Gastroesophageal sphincter (tissue), 4 donors: ENCODE data around the gene FNDC3B. TPM values are rescaled to one million over a fixed set of nuclear protein-coding genes. Genes with fewer than 3 reads are reported as not detected.

Source experiments
- ATAC-seq: fragments of 150-250 bp; one replicate; pipeline ENCODE4 v1.9.1; 2016; ENCODE audit warnings: mild to moderate bottlenecking, moderate library complexity
- H3K27ac ChIP-seq, 4 donors: fragments of 200-600 bp; sonication (generic) in 3 of 4; 1 replicate in 3 of 4; 2 replicates in 1 of 4; pipeline ENCODE4 v1.5.1; 2016 to 2019
- H3K27me3 ChIP-seq: fragments of 200-600 bp; sonication (generic); one replicate; pipeline ENCODE4 v1.5.1; 2019
- H3K36me3 ChIP-seq, 2 donors: fragments of 200-600 bp; sonication (generic); one replicate each; pipeline ENCODE4 v1.5.1; 2019; ENCODE audit warnings: control low read depth in 1 of 2
- H3K4me1 ChIP-seq, 3 donors: fragments of 200-600 bp; sonication (generic); 1 replicate in 2 of 3; 2 replicates in 1 of 3; pipeline ENCODE4 v1.5.1; 2016 to 2019; ENCODE audit warnings: control low read depth in 2 of 3
- H3K4me3 ChIP-seq, 2 donors: fragments of 200-600 bp; sonication (generic); one replicate each; pipeline ENCODE4 v1.5.1; 2019; ENCODE audit warnings: mild to moderate bottlenecking in 1 of 2, moderate library complexity in 1 of 2
- H3K9me3 ChIP-seq, 3 donors: fragments of 200-600 bp; sonication (generic); one replicate each; pipeline ENCODE4 v1.5.1; 2017 to 2019; ENCODE audit warnings: control low read depth in 2 of 3
- CTCF ChIP-seq, 4 experiments: fragments of 200-600 bp in 2 of 4; fragments of 450-650 bp in 2 of 4; sonication (generic) in 1 of 4; IDR thresholded peaks; one replicate each; pipeline ENCODE4 v1.5.1; 2017 to 2019; ENCODE audit warnings: antibody characterized with exemption in 4 of 4, mild to moderate bottlenecking in 2 of 4, moderate library complexity in 2 of 4
- EP300 ChIP-seq: sonication (generic); formaldehyde crosslinking; IDR thresholded peaks from one replicate; pipeline ENCODE4 v1.6.1; 2017; ENCODE audit warnings: antibody characterized with exemption, mild to moderate bottlenecking
- POLR2A ChIP-seq, 2 donors: fragments of 450-650 bp; IDR thresholded peaks; one replicate each; pipeline ENCODE4 v1.6.1; 2017; ENCODE audit warnings: antibody characterized with exemption in 2 of 2, mild to moderate bottlenecking in 2 of 2, moderate library complexity in 1 of 2
- POLR2AphosphoS5 ChIP-seq: sonication (generic); formaldehyde crosslinking; IDR thresholded peaks from one replicate; pipeline ENCODE4 v1.6.1; 2017; ENCODE audit warnings: antibody characterized with exemption
- WGBS, 2 donors: methylation state at CpG; one replicate each; pipeline ENCODE4 v1.1.5; 2018; ENCODE audit warnings: low coverage in 1 of 2; 5-methylcytosine and 5-hydroxymethylcytosine counted together
- total RNA-seq, 4 donors: library from RNA; depleted of rRNA; stranded (reverse); fragments of >200 nt; gene quantifications; one replicate each; pipeline ENCODE4 v1.1.0, GENCODE V29; 2016

FNDC3B gene
- total RNA-seq, 4 donors from 2014 or later, result 53.1 to 97.2 (median 70.8) TPM

GRCh38 chr3:172136330-172136729 lies 97.0 kb downstream of the FNDC3B start:
- H3K4me3 ChIP-seq, result no peak overlapping the region
- H3K36me3 ChIP-seq, result no peaks in the 10 kb centered on the region
- H3K27me3 ChIP-seq, result no peaks in the 10 kb centered on the region
- H3K4me1 ChIP-seq, result peaks cover 31 to 81% (median 36%) of the 10 kb centered on the region in 3 donors
- no peak for ATAC-seq
- no peaks in the 10 kb centered on the region for H3K9me3 ChIP-seq
- 80 to 100% methylated on average over 1 of the region's 1 CpG for whole genome bisulfite sequencing, 2 donors
- H3K27ac ChIP-seq, result peak overlapping the region in 3 of 4 donors; percentile 5 to 46 (median 25)
- TF ChIP-seq CTCF (IDR thresholded peaks at IDR 0.05) (no peak), POLR2AphosphoS5 (no peak), POLR2A (IDR thresholded peaks at IDR 0.05) (no peak), EP300 (no peak)

GRCh38 chr3:172137287-172138192 lies 98.2 kb downstream of the FNDC3B start:
- TF ChIP-seq EP300 (no peak), POLR2AphosphoS5 (no peak), POLR2A (IDR thresholded peaks at IDR 0.05) (no peak), CTCF (IDR thresholded peaks at IDR 0.05) (no peak)
- ATAC-seq, result peak; percentile 37
- Histone ChIP-seq H3K9me3 (no peaks in the 10 kb centered on the region), H3K4me1 (peaks cover 42 to 93% (median 42%) of the 10 kb centered on the region in 3 donors), H3K27me3 (no peaks in the 10 kb centered on the region), H3K4me3 (no peak overlapping the region), H3K36me3 (no peaks in the 10 kb centered on the region), H3K27ac (peak overlapping the region; percentile 15 to 68 (median 54))
- 49 to 50% methylated on average over 2 of the region's 2 CpGs for WGBS, 2 donors

- Histone ChIP-seq H3K36me3 (no peaks in the 10 kb centered on the region), H3K4me1 (peaks cover 45 to 94% (median 45%) of the 10 kb centered on the region in 3 donors), H3K4me3 (no peak overlapping the region), H3K27ac (peak overlapping the region in 3 of 4 donors; percentile 46 to 68 (median 61)), H3K9me3 (no peaks in the 10 kb centered on the region), H3K27me3 (no peaks in the 10 kb centered on the region)
- no peak for ATAC-seq
- 47 to 55% methylated on average over 3 of the region's 3 CpGs for WGBS, 2 donors
- TF ChIP-seq EP300 (no peak), POLR2AphosphoS5 (no peak), POLR2A (IDR thresholded peaks at IDR 0.05) (no peak), CTCF (IDR thresholded peaks at IDR 0.05) (no peak)
Measured at GRCh38 chr3:172138193-172138537, 98.8 kb downstream of the FNDC3B start.

- no peaks in the 10 kb centered on the region for H3K27me3 ChIP-seq
- TF ChIP-seq POLR2A (IDR thresholded peaks at IDR 0.05) (no peak), POLR2AphosphoS5 (peak; percentile 29), CTCF (IDR thresholded peaks at IDR 0.05) (no peak)
- no peak for ATAC-seq
- no peaks in the 10 kb centered on the region for H3K9me3 ChIP-seq
- WGBS, 2 donors, result 56 to 66% methylated on average over 5 of the region's 6 CpGs
- H3K4me1 ChIP-seq, result peaks cover 45 to 86% (median 45%) of the 10 kb centered on the region in 3 donors
- no peaks in the 10 kb centered on the region for H3K36me3 ChIP-seq
- H3K27ac ChIP-seq, result peak overlapping the region in 3 of 4 donors; percentile 46 to 68 (median 57)
- H3K4me3 ChIP-seq, result no peak overlapping the region
Measured at GRCh38 chr3:172138792-172139507, 99.6 kb downstream of the FNDC3B start.
